ENCODE measurements around the gene CPNE5.
"Not testable (repeated sequence)": the region's sequence is repeated elsewhere in the genome, so short reads cannot be mapped to it uniquely, and the experiment has no call there.

Gene CPNE5

DNA sequence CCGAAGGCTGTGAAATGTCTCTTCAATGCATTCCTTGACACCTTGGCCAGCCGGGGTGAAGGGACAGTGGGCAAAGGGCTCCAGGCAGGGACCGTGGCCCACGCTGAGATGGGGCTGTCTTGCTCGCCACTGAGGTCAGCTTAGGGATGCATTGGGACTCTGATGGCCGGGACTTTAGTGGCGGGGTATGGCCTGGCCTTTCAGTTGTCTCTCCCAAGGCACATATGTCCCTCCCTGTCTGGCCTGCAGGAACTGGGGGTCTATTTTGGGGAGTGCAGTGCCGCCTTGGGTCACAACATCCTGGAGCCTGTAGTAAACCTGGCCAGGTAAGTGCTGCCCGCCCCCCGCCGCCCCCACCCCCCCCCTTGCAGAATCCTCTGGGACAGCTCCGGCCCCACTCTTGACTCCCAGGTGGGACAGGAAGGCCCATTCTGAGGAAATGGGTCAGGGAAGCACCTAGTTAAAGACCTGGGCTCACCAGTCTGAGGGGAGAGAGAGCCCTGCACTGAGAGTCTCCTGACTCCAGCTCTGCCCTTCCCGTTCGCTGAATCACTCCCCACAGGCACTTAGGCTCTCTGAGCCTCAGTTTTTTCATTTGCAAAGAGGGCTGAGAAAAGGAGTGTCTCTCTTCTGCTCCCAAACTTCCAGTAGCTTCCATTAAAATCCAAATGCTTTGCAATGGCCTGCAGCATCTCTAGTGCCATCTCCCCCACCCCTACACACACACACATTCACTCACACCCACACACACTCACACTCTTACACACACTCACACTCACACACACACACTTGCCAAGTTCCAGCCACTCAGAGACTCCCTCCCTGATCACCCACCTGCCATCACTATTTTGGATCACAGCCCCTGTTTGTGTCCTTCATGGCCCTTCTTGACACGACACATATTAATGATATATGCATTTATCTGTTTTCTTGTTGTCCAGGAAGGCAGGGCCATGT lies 108.5 kb downstream of the CPNE5 start:
- no peak for FAIRE-seq
- DNase-seq (ENCODE audit: insufficient read length) = no peak
- TF ChIP-seq POLR2AphosphoS5 (IDR thresholded peaks at IDR 0.05; ENCODE audit: low read depth, low read length) (no peak), POLR2A (IDR thresholded peaks at IDR 0.05; ENCODE audit: low read depth, low read length) (no peak), TAF1 (IDR thresholded peaks at IDR 0.05; ENCODE audit: borderline replicate concordance, low read depth, low read length) (no peak)

- TF ChIP-seq TAF1 (IDR thresholded peaks at IDR 0.05; ENCODE audit: borderline replicate concordance, low read depth, low read length) (no peak), POLR2AphosphoS5 (IDR thresholded peaks at IDR 0.05; ENCODE audit: low read depth, low read length) (no peak), POLR2A (IDR thresholded peaks at IDR 0.05; ENCODE audit: low read depth, low read length) (no peak)
- FAIRE-seq = no peak
- no peak for DNase-seq (ENCODE audit: insufficient read length)
Observed at GRCh38 chr6:36729161-36729524, 110.1 kb downstream of the CPNE5 start.

GRCh38 chr6:36728289-36729160 lies 110.7 kb downstream of the CPNE5 start:
- TF ChIP-seq POLR2A (IDR thresholded peaks at IDR 0.05; ENCODE audit: low read depth, low read length) (no peak), TAF1 (IDR thresholded peaks at IDR 0.05; ENCODE audit: borderline replicate concordance, low read depth, low read length) (no peak), POLR2AphosphoS5 (IDR thresholded peaks at IDR 0.05; ENCODE audit: low read depth, low read length) (no peak)
- FAIRE-seq (no peak), DNase-seq (ENCODE audit: insufficient read length) (no peak)

GRCh38 chr6:36727505-36728021 lies 111.7 kb downstream of the CPNE5 start:
- FAIRE-seq = peak; percentile 44
- TF ChIP-seq TAF1 (IDR thresholded peaks at IDR 0.05; ENCODE audit: borderline replicate concordance, low read depth, low read length) (no peak), POLR2AphosphoS5 (IDR thresholded peaks at IDR 0.05; ENCODE audit: low read depth, low read length) (no peak), POLR2A (IDR thresholded peaks at IDR 0.05; ENCODE audit: low read depth, low read length) (no peak)
- DNase-seq (ENCODE audit: insufficient read length) = no peak

DNA sequence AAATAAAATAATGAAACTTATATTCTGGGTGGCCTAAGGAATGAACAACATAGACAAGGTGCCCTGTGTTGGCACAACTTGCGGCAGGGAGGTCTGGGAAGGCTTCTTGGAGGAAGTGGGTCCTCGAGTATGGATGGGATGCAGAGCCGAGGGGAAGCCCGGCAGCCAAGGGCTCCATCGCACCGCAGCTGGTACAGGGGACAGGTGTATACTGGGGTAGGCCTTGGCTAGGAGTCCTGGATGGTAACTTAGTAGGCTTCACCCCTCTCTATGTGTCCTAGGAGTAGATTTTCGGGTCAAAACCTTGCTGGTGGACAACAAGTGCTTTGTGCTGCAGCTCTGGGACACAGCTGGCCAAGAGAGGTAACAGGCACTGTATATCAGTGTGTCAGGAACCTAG lies 113.7 kb downstream of the CPNE5 start:
- TF ChIP-seq POLR2AphosphoS5 (IDR thresholded peaks at IDR 0.05; ENCODE audit: low read depth, low read length) (no peak), POLR2A (IDR thresholded peaks at IDR 0.05; ENCODE audit: low read depth, low read length) (no peak), TAF1 (IDR thresholded peaks at IDR 0.05; ENCODE audit: borderline replicate concordance, low read depth, low read length) (no peak)
- FAIRE-seq (no peak), DNase-seq (ENCODE audit: insufficient read length) (no peak)

DNA sequence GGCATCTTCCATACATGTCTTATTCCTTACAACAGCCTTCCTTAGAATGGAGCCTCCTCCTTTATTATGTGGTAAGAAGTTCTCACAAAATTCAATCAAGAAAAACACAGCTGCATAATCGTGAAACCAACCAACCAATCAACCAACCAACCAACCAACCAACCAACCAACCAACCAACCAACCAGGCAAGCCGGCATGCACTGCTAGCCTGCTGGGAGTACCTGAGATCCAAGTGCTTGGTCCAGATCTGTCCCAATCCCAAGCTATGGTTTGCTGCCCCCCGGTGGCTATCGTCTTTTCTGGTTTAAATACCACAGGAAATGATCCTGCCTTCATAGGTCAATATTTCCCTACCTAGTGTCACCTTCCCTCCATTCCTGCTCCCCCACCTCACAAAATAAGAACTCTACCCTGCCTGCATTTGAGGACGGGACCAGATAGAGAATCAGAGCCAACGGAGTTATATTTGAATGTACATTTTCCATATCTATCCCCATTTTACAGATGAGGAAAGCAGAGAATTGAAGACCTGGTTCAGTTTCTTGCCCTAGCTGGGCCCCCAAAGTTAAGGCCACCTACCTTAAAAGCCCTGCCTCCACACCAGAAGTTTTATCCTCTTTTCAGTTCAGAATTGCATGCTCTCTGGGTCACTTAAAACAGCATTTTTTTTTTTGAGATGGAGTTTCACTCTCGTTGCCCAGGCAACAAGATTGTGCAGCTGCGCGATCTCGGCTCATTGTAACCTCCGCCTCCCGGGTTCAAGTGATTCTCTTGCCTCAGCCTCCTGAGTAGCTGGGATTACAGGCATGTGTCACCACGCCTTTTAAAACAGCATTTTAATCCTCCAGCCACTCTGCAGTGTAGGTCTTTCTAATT lies 114.5 kb downstream of the CPNE5 start:
- no peak for DNase-seq (ENCODE audit: insufficient read length)
- TF ChIP-seq TAF1 (IDR thresholded peaks at IDR 0.05; ENCODE audit: borderline replicate concordance, low read depth, low read length) (no peak), POLR2A (IDR thresholded peaks at IDR 0.05; ENCODE audit: low read depth, low read length) (no peak), POLR2AphosphoS5 (IDR thresholded peaks at IDR 0.05; ENCODE audit: low read depth, low read length) (no peak)
- peak; percentile 88 for FAIRE-seq

GRCh38 chr6:36723992-36724391 lies 115.3 kb downstream of the CPNE5 start:
- not testable (repeated sequence) for DNase-seq (ENCODE audit: insufficient read length); FAIRE-seq

GRCh38 chr6:36722879-36723278 lies 116.4 kb downstream of the CPNE5 start:
- TF ChIP-seq POLR2AphosphoS5 (IDR thresholded peaks at IDR 0.05; ENCODE audit: low read depth, low read length) (no peak), TAF1 (IDR thresholded peaks at IDR 0.05; ENCODE audit: borderline replicate concordance, low read depth, low read length) (no peak), POLR2A (IDR thresholded peaks at IDR 0.05; ENCODE audit: low read depth, low read length) (no peak)
- DNase-seq (ENCODE audit: insufficient read length) = no peak
- FAIRE-seq = no peak

DNA sequence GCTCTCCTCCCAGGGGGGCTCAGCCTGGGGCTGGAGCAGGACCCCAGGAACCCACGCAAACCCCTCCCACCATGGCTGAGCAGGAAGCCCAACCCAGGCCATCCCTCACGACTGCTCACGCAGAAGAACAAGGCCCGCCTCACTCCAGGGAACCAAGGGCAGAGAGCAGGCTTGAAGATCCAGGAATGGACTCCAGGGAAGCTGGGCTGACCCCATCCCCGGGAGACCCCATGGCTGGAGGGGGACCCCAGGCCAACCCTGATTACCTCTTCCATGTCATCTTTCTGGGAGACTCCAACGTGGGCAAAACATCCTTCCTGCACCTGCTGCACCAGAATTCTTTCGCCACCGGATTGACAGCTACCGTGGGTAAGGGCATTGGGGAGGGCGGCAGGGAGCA lies 116.9 kb downstream of the CPNE5 start:
- no peak for FAIRE-seq
- no peak for DNase-seq (ENCODE audit: insufficient read length)
- TF ChIP-seq POLR2AphosphoS5 (IDR thresholded peaks at IDR 0.05; ENCODE audit: low read depth, low read length) (no peak), POLR2A (IDR thresholded peaks at IDR 0.05; ENCODE audit: low read depth, low read length) (no peak), TAF1 (IDR thresholded peaks at IDR 0.05; ENCODE audit: borderline replicate concordance, low read depth, low read length) (no peak)

- FAIRE-seq = no peak
Observed at GRCh38 chr6:36721369-36722140, 117.7 kb downstream of the CPNE5 start.

More at GRCh38 chr6:36721369-36722140, 117.7 kb downstream of the CPNE5 start:
- TF ChIP-seq POLR2AphosphoS5 (IDR thresholded peaks at IDR 0.05; ENCODE audit: low read depth, low read length) = no peak
- TF ChIP-seq POLR2A (IDR thresholded peaks at IDR 0.05; ENCODE audit: low read depth, low read length) = no peak
- no peak for TF ChIP-seq TAF1 (IDR thresholded peaks at IDR 0.05; ENCODE audit: borderline replicate concordance, low read depth, low read length)
- DNase-seq (ENCODE audit: insufficient read length) = no peak
